ENCODE measurements around the gene SLC26A6.
A peak's percentile ranks its signal among the peaks of the same experiment; 100 is the strongest.

Gene SLC26A6

DNA sequence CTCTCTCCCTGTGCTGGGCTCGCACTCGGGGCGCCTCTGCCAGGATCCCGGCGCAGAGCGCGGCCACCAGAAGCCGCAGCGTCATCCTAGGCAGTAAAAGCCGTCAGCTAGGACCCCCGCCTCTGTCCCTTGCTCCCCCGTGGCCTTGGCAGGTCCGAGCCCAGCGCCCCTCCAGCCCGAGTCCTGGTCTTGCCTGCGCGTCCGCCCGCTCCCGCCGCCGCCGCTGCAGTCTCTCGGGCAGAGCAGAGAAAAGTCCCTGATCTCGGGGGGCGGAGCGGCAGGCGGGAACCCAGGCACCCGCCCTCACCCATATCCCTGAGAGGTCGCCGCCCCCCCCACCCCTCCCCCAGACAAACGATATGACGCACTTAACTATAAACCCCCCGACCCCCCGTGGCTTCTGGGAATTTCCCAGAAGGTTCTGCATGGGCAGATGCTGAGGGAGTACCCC is 40.2 kb downstream of the SLC26A6 start, which contains the start of gene COL7A1:
TSS of gene COL7A1 (minus strand) at position 255 of the 451 bp plus-strand sequence. CDS start at position 85, 170 bp downstream.
- Histone ChIP-seq H3K4me1 (peaks cover 29% of the 10 kb centered on the region), H4K20me1 (peaks cover 66% of the 10 kb centered on the region), H3K27ac (no peak within 1 kb of the TSS), H3K9me3 (no peaks in the 10 kb centered on the region), H3K9ac (no peak within 1 kb of the TSS), H3K27me3 (peaks cover 63% of the 10 kb centered on the region), H3K4me2 (peak within 1 kb of the TSS; percentile 25; the same call in 1 of the 2 replicates), H3K36me3 (peaks cover 36% of the 10 kb centered on the region), H3K4me3 (no peak within 1 kb of the TSS)
- TF ChIP-seq Cebpa-rat (IDR thresholded peaks at IDR 0.05): no peak

DNA sequence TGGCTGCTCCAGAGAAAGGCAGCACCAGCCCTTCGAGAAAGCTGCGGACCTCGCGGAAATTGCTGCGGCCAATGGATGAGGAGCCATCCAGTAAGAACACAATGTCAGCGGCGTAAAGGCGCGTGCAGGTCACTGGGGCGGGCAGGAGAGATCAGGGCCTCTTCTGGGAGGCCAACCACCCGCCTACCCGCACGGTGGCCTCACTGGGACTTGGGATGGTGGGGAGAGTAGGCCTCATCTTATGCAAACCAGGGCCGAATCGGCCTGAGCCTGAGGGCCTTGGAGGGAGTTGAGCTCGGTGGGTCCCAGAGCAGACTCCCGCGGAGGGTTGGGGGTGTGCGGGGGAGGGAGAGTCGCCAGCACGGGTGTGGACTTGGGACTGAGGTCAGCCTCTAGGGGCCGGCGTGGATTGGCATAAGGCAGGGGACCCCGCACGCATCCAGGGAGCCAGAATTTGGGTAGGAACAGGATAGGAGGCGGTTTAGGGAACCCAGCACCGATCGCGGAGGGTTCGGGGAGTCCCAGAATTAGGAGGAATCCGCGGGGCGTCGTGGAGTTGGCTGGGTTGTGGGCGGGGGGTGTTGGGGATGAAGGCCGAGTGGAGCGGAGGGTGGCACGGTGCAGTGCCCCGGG is 40.7 kb downstream of the SLC26A6 start:
- Histone ChIP-seq H3K36me3 (peaks cover 30% of the 10 kb centered on the region), H3K4me1 (peaks cover 24% of the 10 kb centered on the region), H3K27me3 (peaks cover 67% of the 10 kb centered on the region), H3K4me3 (no peak overlapping the region), H3K9me3 (no peaks in the 10 kb centered on the region), H3K4me2 (peak overlapping the region; percentile 25; the same call in 1 of the 2 replicates), H3K27ac (no peak overlapping the region), H3K9ac (no peak overlapping the region), H4K20me1 (peaks cover 61% of the 10 kb centered on the region)
- no peak for TF ChIP-seq Cebpa-rat (IDR thresholded peaks at IDR 0.05)

DNA sequence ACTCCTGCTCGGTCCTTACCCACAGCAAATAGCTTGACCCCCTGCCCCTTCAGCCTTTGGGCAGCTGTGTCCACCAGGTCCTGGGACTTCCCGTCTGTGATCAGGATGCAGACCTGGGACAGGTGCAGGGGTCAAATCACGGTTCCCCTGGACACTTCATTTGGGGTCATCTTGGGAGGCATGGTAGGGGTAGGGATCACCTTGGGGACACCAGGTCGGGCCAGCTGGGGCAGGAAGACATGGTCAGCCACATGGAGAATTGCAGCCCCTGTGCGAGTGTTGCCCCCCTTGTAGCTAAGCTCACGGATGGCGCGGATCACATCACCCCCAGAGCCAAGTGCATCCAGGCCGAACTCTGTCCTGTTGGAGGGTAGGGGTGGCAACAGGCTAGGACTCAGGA is 41.9 kb downstream of the SLC26A6 start:
- Histone ChIP-seq H3K27me3 (peaks cover 67% of the 10 kb centered on the region), H4K20me1 (peaks cover 49% of the 10 kb centered on the region), H3K27ac (no peak overlapping the region), H3K4me3 (no peak overlapping the region), H3K4me2 (no peak overlapping the region), H3K9me3 (no peaks in the 10 kb centered on the region), H3K9ac (no peak overlapping the region), H3K36me3 (peaks cover 18% of the 10 kb centered on the region), H3K4me1 (peaks cover 12% of the 10 kb centered on the region)
- no peak for TF ChIP-seq Cebpa-rat (IDR thresholded peaks at IDR 0.05)

DNA sequence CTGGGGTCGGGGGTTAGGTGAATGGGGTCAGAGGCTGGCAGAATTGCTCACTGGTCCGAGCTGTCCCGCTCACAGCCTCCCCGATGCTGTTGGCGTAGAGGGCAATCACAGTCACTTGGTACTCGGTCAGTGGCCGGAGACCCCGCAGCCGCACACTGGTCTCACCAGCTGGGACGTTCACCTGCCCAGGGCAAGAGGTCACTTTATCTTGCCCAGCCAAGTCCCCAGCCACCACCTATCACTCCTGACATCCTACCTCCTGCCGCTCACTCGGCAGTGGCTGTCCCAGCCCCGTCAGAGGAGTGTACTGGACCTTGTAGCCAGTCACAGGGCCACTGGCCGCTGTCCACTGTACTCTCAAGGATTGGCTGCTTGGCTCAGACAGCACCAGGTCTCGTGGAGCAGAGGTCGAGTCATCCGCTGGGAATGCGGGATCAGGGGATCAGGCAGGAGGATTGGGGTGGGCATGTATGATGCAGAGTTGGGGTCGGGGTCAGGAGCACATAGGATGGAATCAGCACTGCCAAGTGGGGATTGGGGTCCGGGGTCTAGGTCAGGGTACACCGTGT is 42.7 kb downstream of the SLC26A6 start:
- H3K9ac ChIP-seq: no peak overlapping the region

DNA sequence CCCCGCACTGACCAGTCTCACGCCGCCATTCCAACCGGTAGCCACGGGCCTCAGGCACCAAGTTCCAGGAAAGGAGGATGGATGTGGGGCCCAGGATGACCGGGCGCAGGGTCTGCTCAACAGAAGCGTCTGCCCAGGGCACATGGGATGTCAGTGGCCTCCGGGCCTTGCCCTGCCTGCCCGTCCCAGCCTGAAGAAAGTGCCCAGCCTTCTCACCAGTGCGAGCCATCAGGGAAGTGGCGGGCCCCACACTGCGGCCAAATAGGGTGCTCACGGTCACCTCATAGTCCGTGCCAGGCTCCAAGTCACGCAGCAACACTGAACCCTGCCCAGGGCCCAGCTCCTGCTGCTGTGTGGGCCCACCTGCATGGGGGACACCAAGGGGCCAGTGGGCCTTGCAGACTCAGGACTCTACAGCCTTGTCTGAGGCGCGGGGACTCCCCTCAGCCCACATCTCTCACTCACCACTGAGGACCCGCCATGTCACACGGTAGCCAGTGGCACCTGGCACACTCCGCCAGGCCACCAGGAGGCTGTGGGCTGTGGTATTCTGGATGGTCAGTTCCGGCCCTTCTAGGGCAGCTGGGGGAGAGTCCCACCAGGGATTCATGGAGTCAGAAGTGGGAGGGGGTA is 43.3 kb downstream of the SLC26A6 start:
- Histone ChIP-seq H3K27me3 (peaks cover 67% of the 10 kb centered on the region), H4K20me1 (peaks cover 35% of the 10 kb centered on the region), H3K9ac (no peak overlapping the region), H3K36me3 (peaks cover 5% of the 10 kb centered on the region), H3K4me2 (no peak overlapping the region), H3K9me3 (no peaks in the 10 kb centered on the region), H3K4me1 (peaks cover 4% of the 10 kb centered on the region; the same call in 1 of the 2 replicates), H3K27ac (no peak overlapping the region), H3K4me3 (no peak overlapping the region)
- no peak for TF ChIP-seq Cebpa-rat (IDR thresholded peaks at IDR 0.05)

More for the DNA sequence above, 42.7 kb downstream of the SLC26A6 start:
- H3K27me3 ChIP-seq: peaks cover 67% of the 10 kb centered on the region
- peaks cover 11% of the 10 kb centered on the region for H3K36me3 ChIP-seq
- no peak overlapping the region for H3K4me2 ChIP-seq
- no peaks in the 10 kb centered on the region for H3K9me3 ChIP-seq
- H4K20me1 ChIP-seq: peaks cover 41% of the 10 kb centered on the region
- no peak overlapping the region for H3K27ac ChIP-seq
- H3K4me3 ChIP-seq: no peak overlapping the region
- peaks cover 4% of the 10 kb centered on the region; the same call in 1 of the 2 replicates for H3K4me1 ChIP-seq
- TF ChIP-seq Cebpa-rat (IDR thresholded peaks at IDR 0.05): no peak

DNA sequence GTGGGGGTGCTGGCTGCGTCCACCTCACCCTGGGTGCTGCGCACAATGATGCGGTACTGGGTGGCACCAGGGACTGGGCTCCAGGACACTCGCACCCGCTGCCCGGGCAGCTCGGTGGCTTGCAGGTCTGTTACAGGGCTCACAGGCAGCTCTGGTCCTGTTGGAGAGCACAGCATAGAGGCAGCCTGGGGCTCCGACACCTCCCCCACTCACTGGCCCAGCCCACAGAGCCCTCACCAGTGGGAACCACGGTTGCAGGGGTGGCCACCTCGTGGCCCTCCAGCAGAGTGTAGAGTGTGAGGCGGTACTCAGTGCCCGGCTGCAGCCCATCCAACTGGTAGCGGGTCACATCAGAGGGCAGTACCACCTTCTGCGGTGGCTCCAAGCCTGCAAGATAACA is 43.8 kb downstream of the SLC26A6 start:
- no peak overlapping the region for H3K4me3 ChIP-seq
- H3K27me3 ChIP-seq: peaks cover 61% of the 10 kb centered on the region
- no peak for TF ChIP-seq Cebpa-rat (IDR thresholded peaks at IDR 0.05)
- peaks cover 30% of the 10 kb centered on the region for H4K20me1 ChIP-seq
- no peak overlapping the region for H3K27ac ChIP-seq
- H3K9ac ChIP-seq: no peak overlapping the region
- H3K4me1 ChIP-seq: peaks cover 4% of the 10 kb centered on the region; the same call in 1 of the 2 replicates
- no peaks in the 10 kb centered on the region for H3K9me3 ChIP-seq
- H3K36me3 ChIP-seq: no peaks in the 10 kb centered on the region
- no peak overlapping the region for H3K4me2 ChIP-seq

DNA sequence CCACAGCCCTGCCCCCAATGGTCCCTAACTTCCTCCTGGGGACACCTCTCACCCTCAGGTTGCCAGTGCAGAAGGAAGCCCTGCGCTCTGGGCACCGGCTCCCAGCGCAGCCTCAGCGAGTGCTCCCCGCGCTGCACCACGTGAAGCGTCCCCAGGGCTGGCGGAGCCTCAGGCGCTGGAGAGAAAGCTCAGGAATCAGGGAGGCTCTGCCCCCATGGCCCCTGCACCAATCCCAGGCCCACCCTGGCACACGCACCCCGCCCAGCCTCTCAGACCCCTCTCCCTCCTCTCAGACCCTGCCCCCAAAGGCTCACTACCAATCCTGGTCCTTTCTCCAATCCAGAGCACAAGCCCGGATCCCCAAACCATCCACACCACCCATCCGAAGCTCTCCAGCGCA is 47.0 kb downstream of the SLC26A6 start:
- H3K9me3 ChIP-seq: no peaks in the 10 kb centered on the region
- H3K36me3 ChIP-seq: no peaks in the 10 kb centered on the region
- H3K27ac ChIP-seq: no peak overlapping the region
- H3K4me1 ChIP-seq: no peaks in the 10 kb centered on the region
- no peak overlapping the region for H3K4me3 ChIP-seq
- 0 out of 2 replicates have a peak, but pooled peaks cover under 1% of the 10 kb centered on the region for H4K20me1 ChIP-seq
- no peak overlapping the region for H3K4me2 ChIP-seq
- no peak for TF ChIP-seq Cebpa-rat (IDR thresholded peaks at IDR 0.05)
- no peak overlapping the region for H3K9ac ChIP-seq
- H3K27me3 ChIP-seq: peaks cover 29% of the 10 kb centered on the region

DNA sequence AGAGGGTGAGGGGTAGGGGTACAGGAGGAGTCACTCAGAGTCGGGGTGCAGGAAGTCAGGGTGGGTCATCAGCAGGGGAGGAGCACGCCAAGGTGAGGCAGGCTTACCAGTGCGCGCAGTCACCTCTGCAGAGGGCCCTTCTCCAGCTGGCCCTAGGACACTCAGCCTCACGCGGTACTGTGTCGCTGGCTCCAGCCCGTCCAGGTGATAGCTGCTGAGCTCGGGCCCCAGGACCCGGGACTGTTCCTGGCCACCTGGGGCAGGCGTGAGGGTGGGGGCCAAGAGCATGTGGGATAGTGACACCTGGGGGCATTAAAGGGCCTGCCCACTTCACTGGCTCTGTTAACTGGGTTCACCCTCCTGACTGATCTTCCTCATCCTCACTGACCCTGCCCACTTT is 47.6 kb downstream of the SLC26A6 start:
- no peak overlapping the region for H3K27ac ChIP-seq
- H3K27me3 ChIP-seq: peaks cover 23% of the 10 kb centered on the region
- TF ChIP-seq Cebpa-rat (IDR thresholded peaks at IDR 0.05): no peak
- H3K4me3 ChIP-seq: no peak overlapping the region
- H3K4me2 ChIP-seq: no peak overlapping the region
- no peaks in the 10 kb centered on the region for H3K4me1 ChIP-seq
- no peak overlapping the region for H3K9ac ChIP-seq
- H3K36me3 ChIP-seq: no peaks in the 10 kb centered on the region
- H4K20me1 ChIP-seq: no peaks in the 10 kb centered on the region
- no peaks in the 10 kb centered on the region for H3K9me3 ChIP-seq

DNA sequence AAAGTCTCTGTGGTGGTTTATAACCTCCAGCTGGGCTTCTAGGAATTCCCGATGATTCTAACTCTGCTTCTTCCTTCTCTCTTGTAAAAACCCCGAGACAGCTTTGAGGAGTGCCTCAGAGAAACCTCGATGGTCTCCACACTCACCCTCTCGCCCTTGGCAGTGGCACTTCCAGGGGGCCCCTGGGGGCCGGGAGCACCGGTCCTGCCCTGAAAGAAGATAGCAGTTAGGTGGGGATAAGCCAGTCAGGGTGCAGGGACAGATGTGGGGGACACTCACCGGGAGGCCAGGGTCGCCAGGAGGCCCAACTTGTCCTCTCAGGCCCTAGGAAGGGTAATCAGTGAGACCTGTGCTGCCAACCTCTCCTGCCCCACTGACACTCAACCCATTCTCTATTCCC is 49.9 kb downstream of the SLC26A6 start:
- Histone ChIP-seq H3K9ac (no peak overlapping the region), H3K27ac (no peak overlapping the region), H3K4me2 (no peak overlapping the region), H4K20me1 (no peaks in the 10 kb centered on the region), H3K36me3 (no peaks in the 10 kb centered on the region), H3K4me3 (no peak overlapping the region), H3K9me3 (no peaks in the 10 kb centered on the region), H3K27me3 (peaks cover 8% of the 10 kb centered on the region; the same call in 1 of the 2 replicates), H3K4me1 (no peaks in the 10 kb centered on the region)
- no peak for TF ChIP-seq Cebpa-rat (IDR thresholded peaks at IDR 0.05)

DNA sequence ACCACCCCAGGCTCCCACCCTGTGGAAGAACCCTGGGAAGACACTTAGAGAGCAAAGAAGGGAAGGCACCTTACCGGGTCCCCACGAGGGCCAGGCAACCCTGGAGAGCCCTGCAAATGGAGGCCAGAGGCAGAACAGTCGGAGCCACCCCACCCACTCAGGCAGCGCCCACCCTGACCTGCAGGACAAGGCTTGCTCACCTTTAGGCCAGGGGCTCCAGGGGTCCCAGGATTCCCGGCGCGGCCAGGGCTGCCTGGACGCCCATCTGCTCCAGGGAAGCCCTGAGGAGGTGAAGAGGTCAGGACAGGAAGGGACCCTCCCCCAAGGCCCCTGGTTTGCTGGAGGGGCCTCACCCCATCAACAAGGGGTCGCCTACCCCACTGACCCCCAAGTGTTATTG is 50.4 kb downstream of the SLC26A6 start:
- no peaks in the 10 kb centered on the region for H3K9me3 ChIP-seq
- H3K4me2 ChIP-seq: no peak overlapping the region
- no peak overlapping the region for H3K9ac ChIP-seq
- H4K20me1 ChIP-seq: no peaks in the 10 kb centered on the region
- H3K4me1 ChIP-seq: no peaks in the 10 kb centered on the region
- H3K36me3 ChIP-seq: no peaks in the 10 kb centered on the region
- H3K27me3 ChIP-seq: peaks cover 2% of the 10 kb centered on the region; the same call in 1 of the 2 replicates
- H3K27ac ChIP-seq: no peak overlapping the region
- H3K4me3 ChIP-seq: no peak overlapping the region
- no peak for TF ChIP-seq Cebpa-rat (IDR thresholded peaks at IDR 0.05)
